HUES48 (cell line): ENCODE data around the gene MARCHF9.

Experiments
- H3K27ac ChIP-seq: one replicate; pipeline ENCODE4 v1.7.0; 2013; ENCODE audit warnings: low read depth, low read length, inconsistent platforms
- H3K27me3 ChIP-seq: 2 replicates; pipeline ENCODE4 v1.6.1; 2013; ENCODE audit warnings: mild to moderate bottlenecking, low read length; ENCODE audit not compliant: control insufficient read depth, insufficient read depth
- H3K36me3 ChIP-seq: 2 replicates; pipeline ENCODE4 v1.6.1; 2013; ENCODE audit warnings: low read length; ENCODE audit not compliant: control insufficient read depth, insufficient read depth
- H3K4me1 ChIP-seq: 2 replicates; pipeline ENCODE4 v1.6.1; 2013; ENCODE audit warnings: mild to moderate bottlenecking, low read length; ENCODE audit not compliant: control insufficient read depth, insufficient read depth
- H3K4me3 ChIP-seq: 2 replicates; pipeline ENCODE4 v1.5.1; 2013; ENCODE audit warnings: mild to moderate bottlenecking, low read depth, low read length
- H3K9ac ChIP-seq: 2 replicates; pipeline ENCODE4 v1.6.1; 2013; ENCODE audit warnings: mild to moderate bottlenecking, low read depth, low read length, moderate library complexity
- H3K9me3 ChIP-seq: 2 replicates; pipeline ENCODE4 v1.6.1; 2013; ENCODE audit warnings: low read length; ENCODE audit not compliant: control insufficient read depth, insufficient read depth

Gene MARCHF9

GRCh38 chr12:57740656-57741412 lies 14.1 kb upstream of the MARCHF9 start:
- Histone ChIP-seq H3K27me3 (peaks cover 68% of the 10 kb centered on the region), H3K9me3 (no peaks in the 10 kb centered on the region), H3K9ac (no peak overlapping the region), H3K4me1 (peaks cover 13% of the 10 kb centered on the region), H3K4me3 (no peak overlapping the region), H3K27ac (no peak overlapping the region), H3K36me3 (no peaks in the 10 kb centered on the region)

- peaks cover 13% of the 10 kb centered on the region for H3K4me1 ChIP-seq
- H3K27ac ChIP-seq: no peak overlapping the region
- no peak overlapping the region for H3K4me3 ChIP-seq
- no peak overlapping the region for H3K9ac ChIP-seq
- peaks cover 4% of the 10 kb centered on the region for H3K36me3 ChIP-seq
- no peaks in the 10 kb centered on the region for H3K9me3 ChIP-seq
- peaks cover 62% of the 10 kb centered on the region for H3K27me3 ChIP-seq
These were observed 13.5 kb upstream of the MARCHF9 start for GRCh38 chr12:57741413-57741789.

- Histone ChIP-seq H3K27me3 (peaks cover 56% of the 10 kb centered on the region), H3K9me3 (no peaks in the 10 kb centered on the region), H3K4me1 (peaks cover 8% of the 10 kb centered on the region; the same call in 1 of the 2 replicates), H3K36me3 (peaks cover 11% of the 10 kb centered on the region), H3K27ac (no peak overlapping the region), H3K4me3 (no peak overlapping the region), H3K9ac (no peak overlapping the region)
These were observed 12.8 kb upstream of the MARCHF9 start for GRCh38 chr12:57741844-57742738.

GRCh38 chr12:57743769-57744168 lies 11.1 kb upstream of the MARCHF9 start:
- H3K27ac ChIP-seq: no peak overlapping the region
- H3K36me3 ChIP-seq: peaks cover 25% of the 10 kb centered on the region
- H3K4me1 ChIP-seq: peaks cover 8% of the 10 kb centered on the region; the same call in 1 of the 2 replicates
- no peak overlapping the region for H3K4me3 ChIP-seq
- H3K27me3 ChIP-seq: peaks cover 40% of the 10 kb centered on the region
- H3K9me3 ChIP-seq: no peaks in the 10 kb centered on the region
- no peak overlapping the region for H3K9ac ChIP-seq

- H3K4me1 ChIP-seq: peaks cover 5% of the 10 kb centered on the region; the same call in 1 of the 2 replicates
- peaks cover 30% of the 10 kb centered on the region for H3K36me3 ChIP-seq
- H3K9me3 ChIP-seq: no peaks in the 10 kb centered on the region
- H3K27ac ChIP-seq: peak overlapping the region; percentile 99
- peaks cover 35% of the 10 kb centered on the region for H3K27me3 ChIP-seq
- H3K4me3 ChIP-seq: peak overlapping the region; percentile 92
- H3K9ac ChIP-seq: peak overlapping the region; percentile 93; the same call in 1 of the 2 replicates
These were observed 10.6 kb upstream of the MARCHF9 start for GRCh38 chr12:57744194-57744776.

GRCh38 chr12:57744777-57745484 lies 10.0 kb upstream of the MARCHF9 start, which contains the start of gene TSPAN31:
Gene TSPAN31, plus strand, starts transcription at chr12:57745039. Its CDS starts 116 bp downstream, at chr12:57745155.
- H3K4me1 ChIP-seq: no peaks in the 10 kb centered on the region
- H3K4me3 ChIP-seq: peak within 1 kb of the TSS; percentile 92
- peaks cover 29% of the 10 kb centered on the region for H3K27me3 ChIP-seq
- peaks cover 34% of the 10 kb centered on the region for H3K36me3 ChIP-seq
- peak within 1 kb of the TSS; percentile 93 for H3K9ac ChIP-seq
- no peaks in the 10 kb centered on the region for H3K9me3 ChIP-seq
- H3K27ac ChIP-seq: peak within 1 kb of the TSS; percentile 99

- Histone ChIP-seq H3K9me3 (no peaks in the 10 kb centered on the region), H3K36me3 (peaks cover 39% of the 10 kb centered on the region)
These were observed 9.4 kb upstream of the MARCHF9 start for GRCh38 chr12:57745485-57745881.

GRCh38 chr12:57746025-57746424 lies 8.9 kb upstream of the MARCHF9 start:
- H3K36me3 ChIP-seq: peaks cover 44% of the 10 kb centered on the region
- no peak overlapping the region for H3K9ac ChIP-seq
- H3K9me3 ChIP-seq: no peaks in the 10 kb centered on the region
- peak overlapping the region; percentile 92 for H3K4me3 ChIP-seq
- H3K4me1 ChIP-seq: peaks cover 4% of the 10 kb centered on the region
- peaks cover 18% of the 10 kb centered on the region for H3K27me3 ChIP-seq
- peak overlapping the region; percentile 99 for H3K27ac ChIP-seq

More at GRCh38 chr12:57745485-57745881, 9.4 kb upstream of the MARCHF9 start:
- H3K27ac ChIP-seq: peak overlapping the region; percentile 99
- peaks cover 23% of the 10 kb centered on the region for H3K27me3 ChIP-seq
- H3K9ac ChIP-seq: peak overlapping the region; percentile 93
- no peaks in the 10 kb centered on the region for H3K4me1 ChIP-seq
- H3K4me3 ChIP-seq: peak overlapping the region; percentile 92

GRCh38 chr12:57749061-57749460 lies 5.8 kb upstream of the MARCHF9 start:
- Histone ChIP-seq H3K27me3 (peaks cover 10% of the 10 kb centered on the region), H3K4me3 (no peak overlapping the region), H3K9me3 (no peaks in the 10 kb centered on the region), H3K36me3 (peaks cover 45% of the 10 kb centered on the region), H3K4me1 (peaks cover 19% of the 10 kb centered on the region), H3K9ac (no peak overlapping the region), H3K27ac (no peak overlapping the region)
